ENCODE data around the gene BMPER. TPM values are rescaled to one million over a fixed set of nuclear protein-coding genes. Genes with fewer than 3 reads are reported as not detected.

BMPER gene
- total and polyA plus RNA-seq, 2 of the 8 experiments (the other 6 are each of a cell fraction or from before 2014, with no cell fraction given), result 0.33 to 0.69 TPM

DNA sequence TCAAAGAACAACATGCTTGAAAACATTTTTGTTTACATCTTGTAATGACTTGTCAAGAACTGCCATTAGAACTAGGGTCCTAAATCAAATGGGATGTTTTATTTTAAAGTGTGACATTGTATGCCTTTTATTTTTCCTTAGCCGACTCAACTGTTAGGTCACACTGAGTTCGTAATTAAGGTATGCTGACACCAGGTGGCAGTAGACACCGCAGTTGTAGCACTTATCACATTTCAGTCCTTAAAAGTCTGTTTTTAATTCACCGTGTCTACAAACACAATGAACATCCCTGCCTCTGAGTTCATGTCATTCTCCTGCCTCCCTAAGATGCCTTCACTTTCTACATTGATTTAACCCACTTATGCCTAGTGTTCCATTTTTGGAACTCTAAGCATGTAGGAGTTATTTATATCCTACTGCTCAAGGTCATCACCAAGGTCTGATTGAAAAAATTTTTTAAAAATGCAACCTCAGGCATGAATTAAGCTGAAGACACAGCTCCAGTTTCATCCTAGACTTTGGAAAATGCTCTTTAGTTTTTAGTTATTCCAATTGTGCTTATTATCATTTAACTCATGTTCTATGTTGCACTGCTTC lies 186.1 kb downstream of the BMPER start (continued):
- TF ChIP-seq CTCF (IDR thresholded peaks at IDR 0.05; ENCODE audit: control extremely low read depth in 1 of 3, insufficient read depth in 1 of 3, low read depth in 1 of 3, low read length in 3 of 3) (peak in 2 of 3 experiments; percentile 71 to 78; a peak in 3 of 4 replicates), RFX5 (IDR thresholded peaks at IDR 0.05; ENCODE audit: borderline replicate concordance, low read depth, low read length) (no peak)

Data from H1 (cell line).